ENCODE measurements around the gene PLXNB2.

The PLXNB2 gene

GRCh38 chr22:50315289-50316113 is 8.1 kb upstream of the PLXNB2 start:
- CTCF ChIA-PET, result no interaction called here

GRCh38 chr22:50314455-50315288 is 7.2 kb upstream of the PLXNB2 start:
- ChIA-PET CTCF (no interaction called here), POLR2A (interaction anchor here (0.9 to 1.2 kb wide), 3 partner anchors 10 to 77 kb away, joined by 3 to 5 read pairs (median 3); no protein-coding TSS in a partner anchor)

More at GRCh38 chr22:50315289-50316113, 8.1 kb upstream of the PLXNB2 start:
- TF ChIP-seq BHLHE40 (IDR thresholded peaks at IDR 0.05; ENCODE audit: borderline replicate concordance) (no peak), PKNOX1 (IDR thresholded peaks at IDR 0.05) (no peak)
- POLR2A ChIA-PET, result interaction anchor here (0.9 to 1.2 kb wide), 2 partner anchors 9 to 77 kb away, joined by 3 to 5 read pairs; no protein-coding TSS in a partner anchor
- DNase-seq (ENCODE audit: extremely low spot score), result no peak

GRCh38 chr22:50314081-50314454 is 6.6 kb upstream of the PLXNB2 start:
- TF ChIP-seq HDGF (IDR thresholded peaks at IDR 0.05; ENCODE audit: borderline replicate concordance) (no peak), ZNF384 (IDR thresholded peaks at IDR 0.05) (no peak), TARDBP (IDR thresholded peaks at IDR 0.05) (no peak), SUZ12 (IDR thresholded peaks at IDR 0.05) (no peak), FOXK2 (IDR thresholded peaks at IDR 0.05) (no peak), BHLHE40 (IDR thresholded peaks at IDR 0.05; ENCODE audit: borderline replicate concordance) (no peak), SP1 (IDR thresholded peaks at IDR 0.05) (no peak), ARNT (IDR thresholded peaks at IDR 0.05) (no peak), LEF1 (IDR thresholded peaks at IDR 0.05; ENCODE audit: borderline replicate concordance) (no peak)
- POLR2A ChIA-PET, result interaction anchor here (1.1 to 1.2 kb wide), 2 partner anchors 11 to 12 kb away, joined by 3 to 5 read pairs; no protein-coding TSS in a partner anchor
- no peak for DNase-seq (ENCODE audit: extremely low spot score)
- CTCF ChIA-PET, result no interaction called here

More at GRCh38 chr22:50314455-50315288, 7.2 kb upstream of the PLXNB2 start:
- TF ChIP-seq PKNOX1 (IDR thresholded peaks at IDR 0.05) (no peak), TARDBP (IDR thresholded peaks at IDR 0.05) (no peak), NFRKB (IDR thresholded peaks at IDR 0.05) (no peak), FOXM1 (IDR thresholded peaks at IDR 0.05; ENCODE audit: borderline replicate concordance) (no peak), ARNT (IDR thresholded peaks at IDR 0.05) (no peak), ELF4 (IDR thresholded peaks at IDR 0.05) (no peak), HDGF (IDR thresholded peaks at IDR 0.05; ENCODE audit: borderline replicate concordance) (no peak), FOXK2 (IDR thresholded peaks at IDR 0.05) (no peak), L3MBTL2 (conservative IDR thresholded peaks at IDR 0.05) (no peak), CTBP1 (IDR thresholded peaks at IDR 0.05; ENCODE audit: borderline replicate concordance) (no peak)
- no peak for DNase-seq (ENCODE audit: extremely low spot score)

GRCh38 chr22:50313600-50313999 is 6.2 kb upstream of the PLXNB2 start:
- TF ChIP-seq L3MBTL2 (conservative IDR thresholded peaks at IDR 0.05), result no peak
- no peak for TF ChIP-seq SP1 (IDR thresholded peaks at IDR 0.05)
- no peak for TF ChIP-seq ELF4 (IDR thresholded peaks at IDR 0.05)
- TF ChIP-seq ZNF384 (IDR thresholded peaks at IDR 0.05), result no peak
- TF ChIP-seq SUZ12 (IDR thresholded peaks at IDR 0.05), result no peak
- no peak for TF ChIP-seq FOXK2 (IDR thresholded peaks at IDR 0.05)
- no peak for TF ChIP-seq PKNOX1 (IDR thresholded peaks at IDR 0.05)
- no peak for TF ChIP-seq TARDBP (IDR thresholded peaks at IDR 0.05)
- no peak for TF ChIP-seq CTBP1 (IDR thresholded peaks at IDR 0.05; ENCODE audit: borderline replicate concordance)
- no peak for TF ChIP-seq FOXA1 (IDR thresholded peaks at IDR 0.05)
- no peak for TF ChIP-seq FOXM1 (IDR thresholded peaks at IDR 0.05; ENCODE audit: borderline replicate concordance)

GRCh38 chr22:50313021-50313420 is 5.6 kb upstream of the PLXNB2 start:
- TF ChIP-seq SP1 (IDR thresholded peaks at IDR 0.05), result no peak
- DNase-seq (ENCODE audit: extremely low spot score), result no peak
- ChIA-PET POLR2A (no interaction called here), CTCF (no interaction called here)

More at GRCh38 chr22:50313600-50313999, 6.2 kb upstream of the PLXNB2 start:
- ChIA-PET POLR2A (interaction anchor here (1.1 kb wide), 1 partner anchor 11 kb away, joined by 3 read pairs; no protein-coding TSS in a partner anchor), CTCF (no interaction called here)
- DNase-seq (ENCODE audit: extremely low spot score), result no peak

GRCh38 chr22:50312371-50312770 is 4.9 kb upstream of the PLXNB2 start:
- ChIA-PET POLR2A (no interaction called here), CTCF (no interaction called here)
- DNase-seq (ENCODE audit: extremely low spot score), result no peak
- no peak for TF ChIP-seq L3MBTL2 (conservative IDR thresholded peaks at IDR 0.05)
- no peak for TF ChIP-seq PKNOX1 (IDR thresholded peaks at IDR 0.05)
- no peak for TF ChIP-seq SP1 (IDR thresholded peaks at IDR 0.05)
- TF ChIP-seq ARNT (IDR thresholded peaks at IDR 0.05), result no peak
- no peak for TF ChIP-seq TARDBP (IDR thresholded peaks at IDR 0.05)
- TF ChIP-seq FOXA1 (IDR thresholded peaks at IDR 0.05), result no peak
- no peak for TF ChIP-seq FOXM1 (IDR thresholded peaks at IDR 0.05; ENCODE audit: borderline replicate concordance)
- TF ChIP-seq ZNF384 (IDR thresholded peaks at IDR 0.05), result no peak
- TF ChIP-seq SUZ12 (IDR thresholded peaks at IDR 0.05), result no peak
